HG03442 (cell line): ENCODE measurements around the gene PDE2A.

Experiments used
- ATAC-seq: cut with Tn5 transposase; IDR thresholded peaks from one replicate; pipeline ENCODE4 v1.9.1; 2021; ENCODE audit warnings: mild to moderate bottlenecking, moderate library complexity; ENCODE audit not compliant: unreplicated experiment

The PDE2A gene

GRCh38 chr11:72637926-72638325, 36.3 kb downstream of the PDE2A start:
- no peak for ATAC-seq

- ATAC-seq: no peak
Measured at GRCh38 chr11:72637198-72637597, 37.0 kb downstream of the PDE2A start.

GRCh38 chr11:72636376-72636775, 37.8 kb downstream of the PDE2A start:
- no peak for ATAC-seq

- no peak for ATAC-seq
Measured at GRCh38 chr11:72635933-72636332, 38.3 kb downstream of the PDE2A start.

GRCh38 chr11:72635309-72635915, 38.8 kb downstream of the PDE2A start:
- no peak for ATAC-seq

- no peak for ATAC-seq
Measured at GRCh38 chr11:72634472-72635095, 39.6 kb downstream of the PDE2A start.

- no peak for ATAC-seq
Measured at GRCh38 chr11:72634016-72634415, 40.2 kb downstream of the PDE2A start.

- no peak for ATAC-seq
Measured at GRCh38 chr11:72633068-72633467, 41.2 kb downstream of the PDE2A start.

- ATAC-seq: no peak
Measured at GRCh38 chr11:72631806-72632731, 42.2 kb downstream of the PDE2A start.

- ATAC-seq: no peak
Measured at GRCh38 chr11:72630104-72630852, 43.9 kb downstream of the PDE2A start.

GRCh38 chr11:72629266-72629665, 45.0 kb downstream of the PDE2A start:
- ATAC-seq: no peak

GRCh38 chr11:72627594-72628281, 46.5 kb downstream of the PDE2A start:
- ATAC-seq: no peak

- no peak for ATAC-seq
Measured at GRCh38 chr11:72626414-72626936, 47.7 kb downstream of the PDE2A start.

- ATAC-seq: no peak
Measured at GRCh38 chr11:72625691-72626413, 48.4 kb downstream of the PDE2A start.

- no peak for ATAC-seq
Measured at GRCh38 chr11:72624496-72625201, 49.6 kb downstream of the PDE2A start.

- no peak for ATAC-seq
Measured at GRCh38 chr11:72623052-72623451, 51.2 kb downstream of the PDE2A start.

- no peak for ATAC-seq
Measured at GRCh38 chr11:72621008-72621610, 53.1 kb downstream of the PDE2A start.

GRCh38 chr11:72618803-72619202, 55.4 kb downstream of the PDE2A start:
- ATAC-seq: no peak
